Measurements from ENCODE around the gene KRT4.

DNA sequence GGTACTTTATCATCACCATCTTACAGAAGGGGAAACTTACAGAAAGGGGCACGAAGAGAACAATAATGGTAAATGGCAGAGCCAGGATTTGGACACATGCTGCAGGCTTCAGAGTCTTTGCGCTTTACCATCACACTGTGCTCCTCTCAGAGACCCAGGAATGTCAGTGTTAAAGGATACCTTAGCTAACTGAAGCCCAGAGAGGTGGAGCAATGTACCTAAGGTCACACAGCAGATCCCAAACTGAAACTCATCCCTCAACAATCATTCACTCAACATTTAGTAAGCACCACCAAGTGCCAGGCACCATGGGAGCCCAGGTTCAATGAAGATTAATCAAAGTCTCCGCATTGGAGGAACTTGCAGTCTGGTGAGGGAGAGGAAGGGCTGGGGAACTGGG, 42.9 kb upstream of the KRT4 start:
- TF ChIP-seq, protein P1, sequence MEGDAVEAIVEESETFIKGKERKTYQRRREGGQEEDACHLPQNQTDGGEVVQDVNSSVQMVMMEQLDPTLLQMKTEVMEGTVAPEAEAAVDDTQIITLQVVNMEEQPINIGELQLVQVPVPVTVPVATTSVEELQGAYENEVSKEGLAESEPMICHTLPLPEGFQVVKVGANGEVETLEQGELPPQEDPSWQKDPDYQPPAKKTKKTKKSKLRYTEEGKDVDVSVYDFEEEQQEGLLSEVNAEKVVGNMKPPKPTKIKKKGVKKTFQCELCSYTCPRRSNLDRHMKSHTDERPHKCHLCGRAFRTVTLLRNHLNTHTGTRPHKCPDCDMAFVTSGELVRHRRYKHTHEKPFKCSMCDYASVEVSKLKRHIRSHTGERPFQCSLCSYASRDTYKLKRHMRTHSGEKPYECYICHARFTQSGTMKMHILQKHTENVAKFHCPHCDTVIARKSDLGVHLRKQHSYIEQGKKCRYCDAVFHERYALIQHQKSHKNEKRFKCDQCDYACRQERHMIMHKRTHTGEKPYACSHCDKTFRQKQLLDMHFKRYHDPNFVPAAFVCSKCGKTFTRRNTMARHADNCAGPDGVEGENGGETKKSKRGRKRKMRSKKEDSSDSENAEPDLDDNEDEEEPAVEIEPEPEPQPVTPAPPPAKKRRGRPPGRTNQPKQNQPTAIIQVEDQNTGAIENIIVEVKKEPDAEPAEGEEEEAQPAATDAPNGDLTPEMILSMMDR (IDR thresholded peaks at IDR 0.05): no peak
- TF ChIP-seq POLR2A (IDR thresholded peaks at IDR 0.05): no peak

Measured in gastroesophageal sphincter (tissue), 3 donors.